Gastrocnemius medialis (tissue), 4 donors: Measurements from ENCODE around the gene LACRT. TPM values are rescaled to one million over a fixed set of nuclear protein-coding genes. Genes with fewer than 3 reads are reported as not detected.

Source experiments
- ATAC-seq, 2 donors: fragments of 150-250 bp; one replicate each; pipeline ENCODE4 v1.9.1; 2016
- DNase-seq, 2 donors: peaks; one replicate each; pipeline ENCODE4 v3.0.0-alpha.2; 2019
- H3K27ac ChIP-seq, 4 donors: fragments of 200-600 bp; sonication (generic); 1 replicate in 1 of 4; 2 replicates in 3 of 4; pipeline ENCODE4 v1.5.1; 2016 to 2018; ENCODE audit warnings: mild to moderate bottlenecking in 2 of 4, moderate library complexity in 1 of 4
- H3K27me3 ChIP-seq, 3 donors: fragments of 200-600 bp; sonication (generic) in 2 of 3; 1 replicate in 1 of 3; 2 replicates in 2 of 3; pipeline versions ENCODE4 v1.5.1 to v1.6.0; 2016 to 2019; ENCODE audit warnings: mild to moderate bottlenecking in 1 of 3, moderate library complexity in 1 of 3
- H3K36me3 ChIP-seq, 2 donors: fragments of 200-600 bp; sonication (generic) in 1 of 2; one replicate each; pipeline ENCODE4 v1.5.1; 2017 to 2018
- H3K4me1 ChIP-seq, 2 donors: fragments of 200-600 bp; sonication (generic) in 1 of 2; one replicate each; pipeline ENCODE4 v1.5.1; 2016 to 2017; ENCODE audit warnings: mild to moderate bottlenecking in 2 of 2
- H3K4me3 ChIP-seq, 4 donors: fragments of 200-600 bp; sonication (generic) in 3 of 4; 1 replicate in 1 of 4; 2 replicates in 3 of 4; pipeline ENCODE4 v1.5.1; 2016 to 2019; ENCODE audit warnings: mild to moderate bottlenecking in 2 of 4
- H3K9me3 ChIP-seq, 3 donors: fragments of 200-600 bp; sonication (generic) in 2 of 3; 1 replicate in 1 of 3; 2 replicates in 2 of 3; pipeline ENCODE4 v1.5.1; 2016 to 2019
- POLR2A ChIP-seq, 2 donors: fragments of 450-650 bp; IDR thresholded peaks; one replicate each; pipeline ENCODE4 v1.6.1; 2017; ENCODE audit warnings: antibody characterized with exemption in 2 of 2, mild to moderate bottlenecking in 2 of 2, moderate library complexity in 2 of 2
- in situ Hi-C, 4 donors: fragments of 200-750 bp; cut with MboI; loops; one replicate each; pipeline versions ENCODE4 v1.15.0 to v1.8.0; 2017; ENCODE audit warnings: low sequenced_read_pairs in 4 of 4
- intact Hi-C: fragments of 100-400 bp; cut with DNase I; formaldehyde crosslinking; loops from one replicate; pipeline ENCODE4 v1.15.1; 2023; ENCODE audit warnings: low total_unique reads
- total RNA-seq, 4 donors: library from RNA; depleted of rRNA; stranded (reverse); fragments of >200 nt; gene quantifications; one replicate each; pipeline versions ENCODE4 v1.1.0 to v1.2.3, GENCODE V29; 2016
- TF ChIP-seq, protein P1 (sequence below), 5 experiments: fragments of 450-650 bp in 3 of 5; fragments of 200-600 bp in 2 of 5; sonication (generic) in 2 of 5; IDR thresholded peaks in 4 of 5; conservative IDR thresholded peaks in 1 of 5; 1 replicate in 4 of 5; 2 replicates in 1 of 5; pipeline ENCODE4 v1.5.1; 2016 to 2019; ENCODE audit warnings: antibody characterized with exemption in 5 of 5, mild to moderate bottlenecking in 3 of 5, moderate library complexity in 3 of 5

Gene LACRT
- total RNA-seq, 4 donors from 2014 or later: not detected

- Histone ChIP-seq H3K9me3 (no peaks in the 10 kb centered on the region), H3K4me1 (peaks cover 19 to 49% of the 10 kb centered on the region in 2 donors), H3K36me3 (peaks cover 0 to 8% of the 10 kb centered on the region in 2 donors), H3K4me3 (peak overlapping the region; percentile 72 to 83 (median 76)), H3K27me3 (no peaks in the 10 kb centered on the region), H3K27ac (peak overlapping the region; percentile 88 to 95 (median 92))
- no peak for DNase-seq
- in situ Hi-C loops: loop anchor here in 2 of 4 donors (25.0 kb wide), 1 partner anchor 376 kb away; no protein-coding TSS in a partner anchor
- no peak for ATAC-seq
- intact Hi-C loops: no loop called here
- no peak for TF ChIP-seq POLR2A (IDR thresholded peaks at IDR 0.05)
- TF ChIP-seq, protein P1, sequence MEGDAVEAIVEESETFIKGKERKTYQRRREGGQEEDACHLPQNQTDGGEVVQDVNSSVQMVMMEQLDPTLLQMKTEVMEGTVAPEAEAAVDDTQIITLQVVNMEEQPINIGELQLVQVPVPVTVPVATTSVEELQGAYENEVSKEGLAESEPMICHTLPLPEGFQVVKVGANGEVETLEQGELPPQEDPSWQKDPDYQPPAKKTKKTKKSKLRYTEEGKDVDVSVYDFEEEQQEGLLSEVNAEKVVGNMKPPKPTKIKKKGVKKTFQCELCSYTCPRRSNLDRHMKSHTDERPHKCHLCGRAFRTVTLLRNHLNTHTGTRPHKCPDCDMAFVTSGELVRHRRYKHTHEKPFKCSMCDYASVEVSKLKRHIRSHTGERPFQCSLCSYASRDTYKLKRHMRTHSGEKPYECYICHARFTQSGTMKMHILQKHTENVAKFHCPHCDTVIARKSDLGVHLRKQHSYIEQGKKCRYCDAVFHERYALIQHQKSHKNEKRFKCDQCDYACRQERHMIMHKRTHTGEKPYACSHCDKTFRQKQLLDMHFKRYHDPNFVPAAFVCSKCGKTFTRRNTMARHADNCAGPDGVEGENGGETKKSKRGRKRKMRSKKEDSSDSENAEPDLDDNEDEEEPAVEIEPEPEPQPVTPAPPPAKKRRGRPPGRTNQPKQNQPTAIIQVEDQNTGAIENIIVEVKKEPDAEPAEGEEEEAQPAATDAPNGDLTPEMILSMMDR (IDR thresholded peaks at IDR 0.05 in 4 of 5, conservative IDR thresholded peaks at IDR 0.05 in 1 of 5): no peak
Observed at GRCh38 chr12:54586620-54587019, 48.1 kb downstream of the LACRT start.

DNA sequence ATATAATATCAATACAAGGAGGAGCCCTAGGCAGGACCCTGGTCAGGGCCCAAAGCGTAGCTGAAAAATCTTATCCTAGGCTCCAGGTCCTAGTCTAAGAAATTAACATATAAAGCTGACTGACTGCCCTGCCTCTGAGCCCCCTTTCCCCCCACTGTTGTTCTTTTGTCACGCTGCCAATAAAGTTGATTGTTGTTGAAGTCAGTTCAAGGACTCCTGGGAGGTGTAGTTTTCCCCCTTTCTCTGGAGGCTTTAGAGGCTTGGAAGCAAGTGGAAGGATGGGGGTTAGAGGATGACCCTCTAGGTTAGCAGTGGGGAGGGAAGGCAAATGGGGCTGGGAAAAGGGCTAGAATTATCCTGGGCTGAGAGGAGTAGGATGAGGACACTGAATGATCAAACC, 49.5 kb downstream of the LACRT start:
- no peaks in the 10 kb centered on the region for H3K27me3 ChIP-seq
- no peak overlapping the region for H3K4me3 ChIP-seq

GRCh38 chr12:54584128-54584527, 50.6 kb downstream of the LACRT start:
- no peak for DNase-seq
- intact Hi-C loops: no loop called here

More for the DNA sequence above, 49.5 kb downstream of the LACRT start:
- DNase-seq (no peak), ATAC-seq (no peak)
- peak overlapping the region in 1 of 4 donors; percentile 95 for H3K27ac ChIP-seq
- intact Hi-C loops (no loop called here), in situ Hi-C loops (loop anchor here in 2 of 4 donors (25.0 kb wide), 1 partner anchor 377 kb away; no protein-coding TSS in a partner anchor)
- H3K9me3 ChIP-seq: no peaks in the 10 kb centered on the region
- H3K4me1 ChIP-seq: peaks cover 19 to 45% of the 10 kb centered on the region in 2 donors
- peaks cover 0 to 8% of the 10 kb centered on the region in 2 donors for H3K36me3 ChIP-seq
- TF ChIP-seq POLR2A (IDR thresholded peaks at IDR 0.05): no peak
- TF ChIP-seq, protein P1 (IDR thresholded peaks at IDR 0.05 in 4 of 5, conservative IDR thresholded peaks at IDR 0.05 in 1 of 5): no peak

DNA sequence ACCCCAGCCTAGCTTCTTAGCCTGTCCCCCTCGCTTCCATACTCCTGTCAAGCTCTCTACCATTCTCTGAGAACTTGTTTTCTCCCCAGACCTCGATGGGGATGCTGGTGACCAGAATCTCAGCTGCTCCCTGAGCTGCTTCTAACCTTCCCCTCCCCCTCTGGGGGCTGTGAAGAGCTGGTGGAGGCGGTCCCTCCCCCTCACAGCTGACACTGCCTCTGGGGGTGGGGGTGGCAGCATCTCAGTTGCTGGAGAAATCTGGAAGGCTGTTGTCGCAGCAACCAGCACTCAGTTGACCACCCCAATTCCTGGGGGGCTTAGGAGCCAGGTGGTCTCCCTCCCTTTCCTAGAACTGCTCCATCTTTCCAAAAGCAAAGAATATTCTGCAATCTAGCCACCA, 51.0 kb downstream of the LACRT start:
- intact Hi-C loops: no loop called here
- peaks cover 0 to 8% of the 10 kb centered on the region in 2 donors for H3K36me3 ChIP-seq
- in situ Hi-C loops: loop anchor here in 2 of 4 donors (25.0 kb wide), 1 partner anchor 379 kb away; no protein-coding TSS in a partner anchor

More at GRCh38 chr12:54584128-54584527, 50.6 kb downstream of the LACRT start:
- Histone ChIP-seq H3K4me3 (no peak overlapping the region), H3K27me3 (no peaks in the 10 kb centered on the region), H3K36me3 (peaks cover 0 to 8% of the 10 kb centered on the region in 2 donors), H3K4me1 (peaks cover 16 to 34% of the 10 kb centered on the region in 2 donors), H3K27ac (peak overlapping the region in 1 of 4 donors; percentile 38), H3K9me3 (no peaks in the 10 kb centered on the region)
- in situ Hi-C loops: loop anchor here in 2 of 4 donors (25.0 kb wide), 1 partner anchor 378 kb away; no protein-coding TSS in a partner anchor
- no peak for ATAC-seq
- TF ChIP-seq POLR2A (IDR thresholded peaks at IDR 0.05): no peak
- TF ChIP-seq, protein P1 (IDR thresholded peaks at IDR 0.05 in 4 of 5, conservative IDR thresholded peaks at IDR 0.05 in 1 of 5): no peak

More for the DNA sequence above, 51.0 kb downstream of the LACRT start:
- H3K27me3 ChIP-seq: no peaks in the 10 kb centered on the region
- H3K4me1 ChIP-seq: peaks cover 12 to 30% of the 10 kb centered on the region in 2 donors
- DNase-seq (no peak), ATAC-seq (no peak)
- no peak overlapping the region for H3K27ac ChIP-seq
- H3K4me3 ChIP-seq: no peak overlapping the region
- no peak for TF ChIP-seq POLR2A (IDR thresholded peaks at IDR 0.05)
- TF ChIP-seq, protein P1 (IDR thresholded peaks at IDR 0.05 in 4 of 5, conservative IDR thresholded peaks at IDR 0.05 in 1 of 5): no peak
- no peaks in the 10 kb centered on the region for H3K9me3 ChIP-seq
